GM18526 (cell line): ENCODE measurements around the gene FAM135A.

Experiments used
- POLR2A ChIP-seq: IDR thresholded peaks from 3 replicates; pipeline ENCODE4 v1.6.1; 2011; ENCODE audit not compliant: insufficient read length; ENCODE audit errors: extremely low read depth

FAM135A gene

DNA sequence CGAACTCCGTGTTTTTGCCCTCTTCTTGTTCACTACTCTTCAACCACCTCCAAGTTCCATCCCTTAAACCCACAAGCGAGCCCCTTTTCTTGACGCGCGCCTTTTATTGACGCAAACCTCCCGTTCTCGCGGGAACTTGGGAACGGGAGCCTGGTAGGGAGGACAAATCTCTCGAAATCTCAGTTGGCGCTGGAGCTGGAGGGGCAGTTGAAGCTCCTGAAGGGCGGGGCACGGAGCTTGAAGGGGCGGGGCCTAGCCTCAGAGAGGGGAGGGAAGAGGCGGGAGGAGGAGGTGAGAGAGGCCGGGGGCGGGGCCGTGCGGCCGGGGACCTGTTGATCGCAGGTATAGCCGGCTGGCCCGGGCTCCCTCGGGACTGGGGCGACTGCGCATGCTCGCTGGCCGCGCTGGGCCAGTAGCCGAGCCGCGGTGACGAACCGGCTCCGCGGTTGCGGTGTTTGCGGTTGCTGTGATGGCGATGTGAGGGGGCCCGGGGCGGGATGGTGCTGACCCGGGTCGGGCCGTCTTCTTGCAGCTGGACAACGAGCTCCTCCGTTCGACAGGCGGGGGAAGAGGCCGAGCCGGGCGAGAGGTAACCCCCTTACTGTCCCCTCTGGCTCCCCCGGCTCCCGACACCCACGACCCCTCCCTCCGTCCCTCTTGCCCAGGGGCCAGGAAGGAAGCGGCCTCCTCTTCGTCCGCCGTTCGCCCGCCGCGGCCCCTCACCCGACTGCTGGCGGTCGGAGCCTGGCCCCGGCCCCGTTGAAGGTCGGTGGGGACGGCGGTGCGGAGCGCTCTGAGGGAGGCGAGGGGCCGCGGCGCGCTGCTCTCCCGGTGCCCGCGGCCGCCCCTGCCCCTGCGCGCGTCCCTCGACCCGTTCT is at the start of gene FAM135A:
Gene FAM135A, plus strand, starts transcription at position 395 of the 878 bp plus-strand sequence. CDS start 14,835 bp downstream, outside the sequence.
- peak; percentile 81 for TF ChIP-seq POLR2A

DNA sequence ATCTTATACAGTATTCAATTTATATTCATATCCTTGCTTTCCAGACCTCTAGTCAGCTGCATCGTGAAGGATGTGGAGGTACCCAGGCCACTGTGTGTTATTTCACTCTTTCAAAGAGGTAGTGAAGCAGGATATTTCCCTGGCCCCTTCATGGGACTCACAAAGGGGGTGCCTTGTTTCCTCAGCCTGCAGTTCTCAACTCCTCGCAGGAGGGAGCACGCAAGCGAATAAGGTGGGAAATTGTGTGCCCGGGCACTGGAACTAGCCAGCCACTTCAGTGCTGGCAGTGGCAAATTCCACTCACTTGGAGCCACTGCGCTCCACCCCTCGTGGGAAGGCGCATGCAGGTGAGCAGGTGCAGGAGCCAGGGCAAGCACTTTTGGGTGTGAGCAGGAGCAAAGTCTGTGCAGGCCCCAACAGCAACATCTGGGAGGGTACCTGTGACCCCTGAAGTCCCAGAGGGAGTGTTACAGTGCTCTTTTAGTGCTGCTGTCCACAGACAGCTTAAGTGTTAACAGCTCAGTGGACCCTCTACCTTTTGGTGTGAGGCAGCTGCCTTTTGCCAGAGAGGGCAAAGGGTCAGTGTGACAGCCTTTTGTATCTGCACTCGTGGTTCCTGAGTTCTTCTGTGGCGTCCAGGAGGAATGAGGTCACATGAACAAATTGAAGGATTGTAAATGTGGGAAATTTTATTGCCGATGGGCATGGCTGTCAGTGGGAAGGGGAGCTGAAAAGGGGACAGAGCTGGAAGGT is 49.4 kb upstream of the FAM135A start:
- TF ChIP-seq POLR2A: no peak

DNA sequence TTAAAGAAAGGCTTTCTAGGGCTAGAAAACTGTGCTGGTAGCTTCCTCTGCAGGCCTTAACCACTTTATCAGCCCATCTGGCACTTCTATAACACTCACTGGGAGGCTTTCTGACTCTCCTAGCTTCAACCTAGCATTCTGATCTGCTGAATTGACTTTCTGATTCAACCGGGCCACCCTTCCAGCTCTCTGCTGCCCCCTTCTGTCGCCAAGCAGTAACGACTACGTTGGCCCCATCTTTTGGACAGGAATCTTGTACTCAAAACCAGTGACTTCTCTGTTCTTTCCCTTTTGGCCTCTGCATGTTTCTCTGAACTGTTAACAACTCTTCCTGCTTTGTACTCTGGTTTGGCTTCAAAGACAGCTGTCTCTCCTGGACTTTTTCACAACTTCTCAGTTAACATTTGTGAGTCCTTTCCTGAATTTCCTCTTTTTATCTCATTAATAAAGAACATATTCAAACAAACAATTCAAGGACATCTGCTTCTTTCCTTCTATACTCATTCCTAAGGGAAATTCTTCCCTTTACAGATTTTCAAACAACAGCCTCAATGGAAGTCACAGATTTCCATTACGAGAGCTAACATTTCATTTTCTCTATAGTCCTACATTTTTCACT is 43.9 kb upstream of the FAM135A start:
- no peak for TF ChIP-seq POLR2A

DNA sequence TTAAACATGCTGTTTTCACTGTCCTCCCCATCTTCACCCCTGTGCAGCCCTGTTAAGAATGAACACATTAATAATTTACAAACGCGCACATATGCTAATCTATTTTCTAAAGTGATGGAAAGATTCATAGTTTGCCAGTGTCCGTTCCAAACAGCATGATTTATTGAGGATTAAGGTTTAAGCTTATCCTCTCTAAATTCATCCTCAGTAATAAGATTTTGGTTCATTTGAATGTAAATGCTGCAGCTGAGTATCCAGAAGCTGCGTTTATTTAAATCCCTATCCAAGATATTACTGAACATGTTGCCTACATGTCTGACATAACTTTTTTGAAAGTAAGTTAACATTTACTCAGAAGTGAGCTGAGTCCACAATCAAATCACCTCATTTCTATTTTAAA is 42.8 kb upstream of the FAM135A start:
- no peak for TF ChIP-seq POLR2A

DNA sequence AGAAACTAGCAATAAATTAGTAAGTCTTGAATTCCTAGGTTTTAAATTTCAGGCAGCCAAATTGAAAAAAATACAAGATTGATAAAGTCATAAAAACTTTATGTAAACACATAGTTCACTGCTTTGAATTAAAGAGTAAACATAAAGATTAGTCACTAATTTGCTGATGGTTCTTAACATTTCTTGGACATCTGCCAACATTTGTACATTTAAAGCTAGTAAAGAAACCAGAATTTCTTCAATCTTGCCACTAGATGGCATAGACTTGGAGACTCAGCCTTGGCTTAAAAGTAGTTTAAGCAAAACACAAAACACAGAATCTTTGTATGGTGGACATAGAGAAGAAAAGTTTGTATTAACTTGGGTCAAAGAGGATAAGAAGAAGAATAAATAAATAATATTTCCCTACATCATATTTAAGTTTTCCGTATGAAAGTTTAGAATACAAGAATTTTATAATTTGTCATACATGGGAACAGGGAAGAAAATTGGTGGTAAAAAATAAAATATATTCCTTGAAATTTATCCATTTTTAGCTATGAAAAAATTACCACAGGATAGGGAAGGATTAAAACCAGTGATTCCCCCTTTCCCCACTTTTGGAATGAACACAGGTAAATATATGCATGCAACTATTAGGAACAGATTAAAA is 41.7 kb upstream of the FAM135A start:
- TF ChIP-seq POLR2A: no peak

DNA sequence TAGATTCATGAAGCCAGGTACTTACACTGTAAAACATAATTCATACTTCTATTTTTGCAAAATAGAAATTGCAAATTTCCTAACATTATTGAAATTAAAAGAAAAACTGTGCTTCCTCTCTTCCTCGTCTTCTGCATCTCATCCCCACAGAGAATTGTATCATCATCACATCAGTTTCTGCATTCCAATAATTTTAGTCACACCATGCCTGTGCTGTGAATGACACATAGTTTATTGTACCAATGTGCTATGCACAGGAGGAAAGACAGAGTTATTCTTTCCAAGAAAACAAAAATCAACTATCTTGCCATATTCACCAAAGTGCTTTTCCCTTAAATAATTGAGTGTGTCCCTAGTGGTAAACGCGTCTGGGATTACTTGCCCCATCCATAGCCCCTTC is 38.1 kb upstream of the FAM135A start:
- no peak for TF ChIP-seq POLR2A

DNA sequence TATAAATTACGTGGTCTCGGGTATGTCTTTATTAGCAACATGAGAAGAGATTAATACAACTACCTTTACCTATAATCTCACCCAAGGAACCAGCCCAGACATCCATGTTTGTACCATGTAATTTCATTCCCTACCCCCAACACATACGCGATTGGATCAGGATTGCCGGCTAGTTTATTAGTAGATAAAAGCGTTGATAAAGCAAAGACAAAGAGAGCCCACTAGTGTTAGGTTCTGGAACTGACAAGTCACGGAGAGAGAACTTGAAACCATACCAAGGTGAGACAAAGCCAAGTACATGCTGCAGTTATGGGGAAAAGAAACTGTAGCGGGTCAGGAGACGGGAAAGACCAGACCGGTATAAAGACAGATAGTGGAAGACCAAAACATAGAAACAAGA is 37.4 kb upstream of the FAM135A start:
- TF ChIP-seq POLR2A: no peak

DNA sequence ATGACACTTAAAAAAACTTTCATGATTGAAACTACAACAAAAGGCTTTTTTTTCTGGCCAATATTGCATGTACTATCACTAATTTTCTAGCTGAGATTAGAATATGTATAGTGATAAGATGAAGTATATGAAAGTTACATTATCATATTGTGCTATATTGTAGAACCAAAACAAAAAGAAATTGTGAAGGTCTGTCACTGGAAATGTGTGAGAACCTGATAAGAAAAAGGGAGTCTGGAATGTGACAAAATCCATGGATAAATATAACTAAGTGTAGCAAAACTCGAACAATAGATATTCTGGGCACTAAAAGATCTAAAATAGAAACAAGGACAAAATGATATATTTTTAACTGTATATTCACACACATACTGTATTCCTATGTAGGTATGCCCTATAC is 36.7 kb upstream of the FAM135A start:
- TF ChIP-seq POLR2A: no peak

DNA sequence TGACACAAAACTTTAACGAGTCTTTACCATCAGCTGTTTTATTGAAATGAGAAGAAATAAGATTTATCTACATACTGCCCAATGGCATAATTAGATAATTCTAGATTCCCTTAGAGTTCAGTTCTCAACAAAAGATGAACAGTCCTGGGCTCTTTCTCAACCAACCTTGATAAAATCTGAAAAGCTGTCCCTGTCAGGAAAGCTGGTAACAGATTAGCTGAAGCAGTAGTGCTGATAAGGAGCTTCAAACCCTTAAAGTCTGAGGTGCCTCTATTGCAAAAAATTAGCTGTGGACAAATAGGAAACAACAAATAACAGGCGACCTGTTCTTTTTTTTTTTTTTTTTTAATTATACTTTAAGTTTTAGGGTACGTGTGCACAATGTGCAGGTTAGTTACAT is 35.9 kb upstream of the FAM135A start:
- no peak for TF ChIP-seq POLR2A

DNA sequence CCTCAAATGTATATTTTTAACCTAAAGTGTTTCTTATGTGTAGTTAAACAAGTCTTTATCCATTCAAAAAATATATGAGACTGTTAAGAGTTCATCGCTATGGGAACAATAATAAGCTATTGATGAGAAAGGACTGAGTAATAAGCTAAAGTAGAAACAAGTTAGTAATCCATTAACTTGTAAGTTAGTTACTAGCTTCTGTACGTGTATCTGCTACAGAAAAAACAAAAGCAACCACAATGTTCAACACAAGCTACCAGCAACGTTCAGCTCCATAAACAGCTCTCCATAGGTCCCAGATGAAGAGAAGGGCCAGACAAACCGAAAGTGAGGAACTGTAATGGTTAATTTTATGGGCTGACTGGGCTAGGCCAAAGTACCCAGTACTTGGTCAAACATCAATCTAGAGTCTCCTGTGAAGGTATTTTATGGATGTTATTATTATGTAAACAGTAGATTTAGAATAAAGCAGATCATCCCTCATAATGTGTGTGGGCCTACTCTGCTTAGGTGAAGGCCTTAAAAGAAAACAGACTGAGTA is 33.8 kb upstream of the FAM135A start:
- no peak for TF ChIP-seq POLR2A

DNA sequence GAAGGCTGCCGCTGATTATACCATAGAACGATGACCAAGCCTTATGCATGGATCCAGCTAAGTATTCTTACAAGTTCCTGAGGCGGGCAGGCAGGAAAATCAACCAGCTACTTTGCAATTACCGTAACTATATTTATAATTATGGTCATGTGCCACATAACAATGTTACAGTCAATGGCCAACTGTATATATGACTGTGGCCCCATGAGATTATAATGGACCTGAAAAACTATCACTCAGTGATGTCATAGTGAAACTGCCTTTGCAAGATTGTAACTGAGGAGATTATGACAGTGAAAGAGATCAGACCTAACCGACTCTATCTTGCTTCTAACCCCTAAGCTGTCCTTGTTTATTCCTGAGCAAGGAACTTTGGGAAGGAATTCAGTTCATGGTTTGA is 33.1 kb upstream of the FAM135A start:
- no peak for TF ChIP-seq POLR2A

DNA sequence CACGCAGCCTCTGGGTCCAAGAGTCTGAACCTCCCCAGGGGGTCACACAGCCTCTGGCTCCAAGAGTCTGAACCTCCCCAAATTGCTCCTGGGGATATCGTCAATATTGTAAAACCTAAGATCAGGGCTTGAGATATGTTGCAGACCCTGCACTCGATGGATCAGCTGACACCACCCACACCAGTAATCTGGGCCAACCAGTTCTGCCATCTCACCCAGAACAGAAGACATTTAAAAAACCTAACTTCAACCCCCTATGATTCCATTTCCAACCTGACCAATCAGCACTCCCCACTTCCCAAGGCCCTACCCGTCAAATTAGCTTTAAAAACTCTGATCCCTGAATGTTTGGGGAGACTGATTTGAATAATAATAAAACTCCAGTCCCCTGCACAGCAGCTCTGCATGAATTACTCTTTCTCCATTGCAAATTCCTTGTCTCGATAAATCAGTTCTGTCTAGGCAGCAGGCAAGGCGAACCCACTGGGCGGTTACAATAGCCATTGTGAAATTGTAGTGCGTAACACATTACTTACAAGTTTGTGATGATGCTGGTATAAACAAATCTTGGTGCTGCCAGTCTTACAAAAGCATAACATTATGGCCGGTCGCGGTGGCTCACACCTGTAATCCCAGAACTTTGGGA is 32.4 kb upstream of the FAM135A start:
- no peak for TF ChIP-seq POLR2A

DNA sequence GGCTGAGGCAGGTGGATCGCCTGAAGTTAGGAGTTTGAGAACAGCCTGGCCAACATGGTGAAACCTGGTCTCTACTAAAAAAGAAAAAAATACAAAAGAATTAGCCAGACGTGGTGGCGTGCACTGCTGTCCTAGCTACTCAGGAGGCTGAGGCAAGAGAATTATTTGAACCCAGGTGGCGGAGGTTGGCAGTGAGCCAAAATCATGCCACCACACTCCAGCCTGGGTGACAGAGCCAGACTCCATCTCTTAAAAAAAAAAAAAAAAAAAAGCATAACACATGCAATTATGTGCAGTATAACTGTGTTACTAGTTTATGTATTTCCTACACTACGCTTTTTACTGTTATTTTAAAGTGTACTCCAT is 31.9 kb upstream of the FAM135A start:
- no peak for TF ChIP-seq POLR2A

DNA sequence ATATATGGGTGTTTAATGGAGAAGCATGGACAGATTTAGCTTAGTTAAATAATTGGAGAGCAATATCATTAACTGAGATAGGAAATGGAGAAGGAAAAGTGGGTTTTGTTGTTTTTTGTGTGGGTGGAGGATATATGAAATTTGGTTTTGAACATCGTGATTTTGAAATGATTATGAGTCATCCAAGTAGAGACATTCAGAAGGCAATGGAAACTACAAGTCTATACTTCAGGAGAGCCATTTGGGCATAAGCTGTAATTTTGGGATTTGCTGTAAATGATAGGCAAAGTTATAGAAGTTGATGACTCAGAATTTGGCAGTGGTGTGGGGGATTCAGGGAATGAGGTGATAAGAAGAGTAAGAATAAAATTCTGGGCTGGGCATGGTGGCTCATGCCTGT is 27.4 kb upstream of the FAM135A start:
- no peak for TF ChIP-seq POLR2A

DNA sequence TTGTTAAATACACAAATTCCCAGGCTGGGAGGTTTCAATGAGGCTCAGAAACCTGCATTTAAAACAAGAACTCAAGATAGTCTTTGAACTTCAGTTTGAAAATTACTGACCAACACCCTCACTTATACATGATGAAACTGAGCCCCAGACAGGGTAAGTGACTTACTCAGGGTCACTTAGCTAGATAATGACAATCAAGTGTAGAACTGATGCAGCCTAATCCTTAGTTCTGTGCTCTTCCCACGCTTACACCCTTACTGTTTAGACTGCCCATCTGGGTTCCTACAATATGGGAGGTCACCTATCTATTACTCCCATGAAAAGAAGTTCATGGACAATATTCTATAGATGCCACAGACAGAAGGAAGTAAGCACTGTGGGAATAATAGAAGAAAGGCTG is 24.5 kb upstream of the FAM135A start:
- no peak for TF ChIP-seq POLR2A
